ENCODE measurements around the gene IQCH. TPM values are rescaled to one million over a fixed set of nuclear protein-coding genes. Genes with fewer than 3 reads are reported as not detected.
"Not testable (repeated sequence)": the region's sequence is repeated elsewhere in the genome, so short reads cannot be mapped to it uniquely, and the experiment has no call there.

IQCH gene
- total RNA-seq, 1 donor from 2014 or later = 2.8 TPM

- no peak overlapping the region for H3K4me3 Mint-ChIP-seq
Observed at GRCh38 chr15:67267951-67268941, 13.7 kb downstream of the IQCH start.

GRCh38 chr15:67274236-67274635 is 19.6 kb downstream of the IQCH start:
- Mint-ChIP-seq H3K9me3 (peaks cover 11% of the 10 kb centered on the region), H3K36me3 (ENCODE audit: low read depth) (peaks cover 3% of the 10 kb centered on the region), H3K4me3 (no peak overlapping the region), H3K27ac (ENCODE audit: unreplicated experiment) (no peak overlapping the region), H3K27me3 (ENCODE audit: low read depth) (no peaks in the 10 kb centered on the region), H3K4me1 (no peaks in the 10 kb centered on the region)
- no peak for DNase-seq (ENCODE audit: low read depth, low spot score)
- no peak for TF ChIP-seq CTCF (conservative IDR thresholded peaks at IDR 0.05)

More at GRCh38 chr15:67267951-67268941, 13.7 kb downstream of the IQCH start:
- Mint-ChIP-seq H3K27ac (ENCODE audit: unreplicated experiment) (no peak overlapping the region), H3K9me3 (peaks cover 3% of the 10 kb centered on the region), H3K27me3 (ENCODE audit: low read depth) (no peaks in the 10 kb centered on the region), H3K36me3 (ENCODE audit: low read depth) (peaks cover 2% of the 10 kb centered on the region), H3K4me1 (no peaks in the 10 kb centered on the region)
- no peak for TF ChIP-seq CTCF (conservative IDR thresholded peaks at IDR 0.05)
- no peak for DNase-seq (ENCODE audit: low read depth, low spot score)

GRCh38 chr15:67276666-67277065 is 22.1 kb downstream of the IQCH start:
- Mint-ChIP-seq H3K27me3 (ENCODE audit: low read depth) (no peaks in the 10 kb centered on the region), H3K9me3 (peaks cover 8% of the 10 kb centered on the region), H3K4me1 (peaks cover 4% of the 10 kb centered on the region), H3K36me3 (ENCODE audit: low read depth) (peaks cover 3% of the 10 kb centered on the region), H3K27ac (ENCODE audit: unreplicated experiment) (no peak overlapping the region), H3K4me3 (no peak overlapping the region)
- no peak for TF ChIP-seq CTCF (conservative IDR thresholded peaks at IDR 0.05)
- no peak for DNase-seq (ENCODE audit: low read depth, low spot score)

GRCh38 chr15:67280217-67280616 is 25.6 kb downstream of the IQCH start:
- no peak for TF ChIP-seq CTCF (conservative IDR thresholded peaks at IDR 0.05)
- no peak for DNase-seq (ENCODE audit: low read depth, low spot score)
- no peaks in the 10 kb centered on the region for H3K36me3 Mint-ChIP-seq (ENCODE audit: low read depth)
- H3K27me3 Mint-ChIP-seq (ENCODE audit: low read depth) = no peaks in the 10 kb centered on the region
- no peak overlapping the region for H3K4me3 Mint-ChIP-seq
- H3K4me1 Mint-ChIP-seq = peaks cover 4% of the 10 kb centered on the region
- H3K9me3 Mint-ChIP-seq = peaks cover 6% of the 10 kb centered on the region
- H3K27ac Mint-ChIP-seq (ENCODE audit: unreplicated experiment) = no peak overlapping the region

- H3K9me3 Mint-ChIP-seq = peaks cover 10% of the 10 kb centered on the region
- no peaks in the 10 kb centered on the region for H3K27me3 Mint-ChIP-seq (ENCODE audit: low read depth)
- H3K27ac Mint-ChIP-seq (ENCODE audit: unreplicated experiment) = no peak overlapping the region
- H3K4me1 Mint-ChIP-seq = peaks cover 4% of the 10 kb centered on the region
- TF ChIP-seq CTCF (conservative IDR thresholded peaks at IDR 0.05) = no peak
- H3K4me3 Mint-ChIP-seq = no peak overlapping the region
- no peak for DNase-seq (ENCODE audit: low read depth, low spot score)
- H3K36me3 Mint-ChIP-seq (ENCODE audit: low read depth) = peaks cover 5% of the 10 kb centered on the region
Observed at GRCh38 chr15:67281714-67282113, 27.1 kb downstream of the IQCH start.

- H3K36me3 Mint-ChIP-seq (ENCODE audit: low read depth); H3K27ac Mint-ChIP-seq (ENCODE audit: unreplicated experiment); H3K27me3 Mint-ChIP-seq (ENCODE audit: low read depth); DNase-seq (ENCODE audit: low read depth, low spot score); H3K9me3 Mint-ChIP-seq; H3K4me3 Mint-ChIP-seq; H3K4me1 Mint-ChIP-seq: not testable (repeated sequence)
Observed at GRCh38 chr15:67285625-67286024, 31.0 kb downstream of the IQCH start.

GRCh38 chr15:67286400-67286799 is 31.8 kb downstream of the IQCH start:
- not testable (repeated sequence) for H3K27me3 Mint-ChIP-seq (ENCODE audit: low read depth); DNase-seq (ENCODE audit: low read depth, low spot score); H3K27ac Mint-ChIP-seq (ENCODE audit: unreplicated experiment); H3K4me1 Mint-ChIP-seq; H3K36me3 Mint-ChIP-seq (ENCODE audit: low read depth); H3K9me3 Mint-ChIP-seq; H3K4me3 Mint-ChIP-seq

All from neural crest cell (in vitro differentiated cells).